Coronary artery (tissue), 2 donors: ENCODE measurements around the gene VWA8.
A peak's percentile ranks its signal among the peaks of the same experiment; 100 is the strongest.

Experiments used
- DNase-seq: peaks from one replicate; pipeline ENCODE4 v3.0.0-alpha.2; 2017; ENCODE audit warnings: low spot score
- H3K27ac ChIP-seq, 2 donors: fragments of 200-600 bp; sonication (generic); one replicate each; pipeline ENCODE4 v1.5.1; 2016 to 2019
- H3K4me3 ChIP-seq: fragments of 200-600 bp; sonication (generic); 2 replicates; pipeline ENCODE4 v1.5.1; 2016; ENCODE audit warnings: mild to moderate bottlenecking, moderate library complexity
- TF ChIP-seq, protein P1 (sequence below): fragments of 200-600 bp; sonication (generic); IDR thresholded peaks from one replicate; pipeline ENCODE4 v1.5.1; 2019; ENCODE audit warnings: antibody characterized with exemption

Gene VWA8

DNA sequence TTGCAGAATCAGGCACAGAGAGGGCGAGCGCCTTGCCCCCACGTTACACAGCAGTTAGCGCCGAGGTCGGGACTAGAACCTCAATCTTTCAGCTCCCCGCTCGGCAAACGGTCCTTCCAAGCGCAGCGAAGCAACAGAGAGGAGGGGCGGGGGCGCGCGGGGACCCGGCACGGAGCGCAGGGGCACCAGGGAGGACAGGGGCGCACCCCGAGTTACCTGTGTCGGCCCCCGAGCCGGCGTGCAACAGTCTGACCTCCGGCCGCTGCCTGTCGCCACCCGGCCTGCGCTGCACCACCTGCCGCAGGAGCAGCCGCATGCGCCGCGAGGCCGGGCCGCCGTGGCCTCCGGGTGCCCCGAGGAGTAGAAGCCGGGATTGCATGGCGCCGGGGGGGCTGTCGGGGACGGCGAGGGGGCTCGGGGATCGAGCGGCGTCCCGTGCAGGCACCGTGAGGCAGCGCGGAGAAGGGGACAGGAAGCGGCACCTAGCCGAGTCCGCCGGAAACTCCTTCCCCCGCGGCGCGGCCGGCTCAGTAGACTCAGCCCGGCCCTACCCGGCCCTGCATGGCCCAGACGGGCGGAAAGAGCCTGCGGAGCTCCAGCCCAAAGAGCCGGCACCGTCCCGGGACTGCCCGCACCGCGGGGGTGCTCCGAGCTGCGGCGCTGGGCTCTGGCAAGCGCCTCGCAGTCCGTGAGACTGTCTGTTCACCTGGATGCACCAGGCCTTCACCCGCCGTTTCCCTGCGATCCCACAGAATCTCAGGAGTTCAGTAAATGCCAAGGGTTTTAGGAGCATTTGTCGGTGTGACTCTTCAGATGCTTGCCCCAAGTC, at the start of gene VWA8:
TSS of gene VWA8 (minus strand) at position 473 of the 829 bp plus-strand sequence. CDS start at position 379, 94 bp downstream.
- peak within 1 kb of the TSS; percentile 61 to 92 for H3K27ac ChIP-seq

DNA sequence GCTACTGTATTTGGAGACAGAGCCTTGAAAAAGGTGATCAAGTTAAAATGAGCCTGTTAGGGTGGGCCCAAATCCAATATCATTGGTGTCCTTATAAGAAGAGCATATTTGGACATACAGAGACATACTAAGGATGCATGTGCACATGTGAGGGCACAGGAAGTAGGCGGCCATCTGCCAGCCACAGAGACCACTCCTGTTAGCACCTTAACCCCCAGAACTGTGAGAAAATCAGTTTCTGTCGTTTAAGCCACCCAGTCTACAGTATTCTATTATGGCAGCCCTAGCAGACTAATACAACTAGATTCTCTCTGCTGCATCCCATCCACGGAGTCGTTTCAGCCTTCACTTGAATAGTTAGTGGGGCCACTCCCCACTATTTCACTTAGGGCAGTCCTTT, 48.1 kb upstream of the VWA8 start:
- TF ChIP-seq, protein P1, sequence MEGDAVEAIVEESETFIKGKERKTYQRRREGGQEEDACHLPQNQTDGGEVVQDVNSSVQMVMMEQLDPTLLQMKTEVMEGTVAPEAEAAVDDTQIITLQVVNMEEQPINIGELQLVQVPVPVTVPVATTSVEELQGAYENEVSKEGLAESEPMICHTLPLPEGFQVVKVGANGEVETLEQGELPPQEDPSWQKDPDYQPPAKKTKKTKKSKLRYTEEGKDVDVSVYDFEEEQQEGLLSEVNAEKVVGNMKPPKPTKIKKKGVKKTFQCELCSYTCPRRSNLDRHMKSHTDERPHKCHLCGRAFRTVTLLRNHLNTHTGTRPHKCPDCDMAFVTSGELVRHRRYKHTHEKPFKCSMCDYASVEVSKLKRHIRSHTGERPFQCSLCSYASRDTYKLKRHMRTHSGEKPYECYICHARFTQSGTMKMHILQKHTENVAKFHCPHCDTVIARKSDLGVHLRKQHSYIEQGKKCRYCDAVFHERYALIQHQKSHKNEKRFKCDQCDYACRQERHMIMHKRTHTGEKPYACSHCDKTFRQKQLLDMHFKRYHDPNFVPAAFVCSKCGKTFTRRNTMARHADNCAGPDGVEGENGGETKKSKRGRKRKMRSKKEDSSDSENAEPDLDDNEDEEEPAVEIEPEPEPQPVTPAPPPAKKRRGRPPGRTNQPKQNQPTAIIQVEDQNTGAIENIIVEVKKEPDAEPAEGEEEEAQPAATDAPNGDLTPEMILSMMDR: no peak
- no peak overlapping the region for H3K4me3 ChIP-seq
- DNase-seq: no peak

More for the DNA sequence above, at the start of gene VWA8:
- DNase-seq: peak; percentile 83
- TF ChIP-seq, protein P1: no peak
- peak within 1 kb of the TSS; percentile 98 for H3K4me3 ChIP-seq

DNA sequence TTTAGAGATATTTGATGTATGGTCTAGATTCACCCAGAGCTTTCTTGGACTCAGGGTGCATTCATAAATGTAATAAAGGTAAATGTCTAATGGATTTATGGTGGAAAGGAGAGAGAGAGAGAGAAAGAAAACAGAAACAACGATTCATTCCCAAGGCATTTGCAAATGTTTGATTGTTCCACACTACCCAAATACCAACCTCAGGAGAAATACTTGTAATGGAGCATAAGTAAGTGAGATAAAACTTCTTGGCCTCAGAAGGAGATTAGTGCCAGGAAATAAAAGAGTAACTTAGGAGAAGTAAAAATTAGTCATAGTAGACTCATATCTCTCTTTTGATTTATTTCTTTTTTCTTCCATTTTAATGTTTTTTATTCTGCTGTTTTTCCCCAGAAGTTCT, 46.9 kb upstream of the VWA8 start:
- H3K4me3 ChIP-seq: no peak overlapping the region
- no peak overlapping the region for H3K27ac ChIP-seq
- DNase-seq: no peak
- TF ChIP-seq, protein P1: no peak

More for the DNA sequence above, 48.1 kb upstream of the VWA8 start:
- H3K27ac ChIP-seq: no peak overlapping the region

DNA sequence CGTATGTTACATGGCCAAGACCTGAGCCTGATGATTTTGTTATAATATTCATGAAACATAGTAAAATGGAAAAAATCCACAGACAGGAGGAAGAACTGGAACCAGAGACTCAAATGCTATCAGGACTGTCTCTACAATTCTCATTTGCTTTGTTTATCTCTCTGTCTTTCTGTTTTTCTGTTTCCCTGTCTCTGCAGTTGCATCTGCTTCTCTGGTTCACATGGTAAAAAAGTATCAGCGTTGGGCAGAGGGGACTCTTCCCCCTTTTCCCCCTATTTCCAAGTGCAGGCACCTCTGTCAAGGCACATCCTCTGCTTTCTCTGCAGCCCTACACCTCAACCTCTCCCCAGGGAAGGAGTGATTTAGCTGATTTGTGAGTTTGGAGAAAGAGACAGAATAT, 41.2 kb upstream of the VWA8 start:
- Histone ChIP-seq H3K27ac (no peak overlapping the region), H3K4me3 (no peak overlapping the region)
- DNase-seq: no peak
- TF ChIP-seq, protein P1: no peak

DNA sequence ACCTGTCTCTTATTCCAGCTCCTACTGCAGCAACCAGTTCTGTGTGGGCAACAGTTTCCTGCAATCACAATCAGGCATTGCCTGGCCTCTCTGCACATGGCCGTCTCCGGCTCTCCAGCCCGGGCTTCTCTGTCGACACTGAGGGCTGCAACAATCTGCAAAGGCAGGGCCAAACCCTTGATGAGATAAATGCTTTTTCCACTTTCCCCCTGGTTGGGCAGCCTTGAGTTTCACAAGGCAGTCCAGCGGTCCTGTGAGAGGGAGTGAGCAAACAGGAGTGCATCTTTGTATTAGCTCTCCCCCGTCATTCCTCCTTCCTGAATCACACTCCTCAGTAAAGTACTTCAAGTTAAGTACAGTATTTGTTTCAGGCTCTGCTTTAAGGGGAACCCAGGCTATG, 40.7 kb upstream of the VWA8 start:
- Histone ChIP-seq H3K27ac (no peak overlapping the region), H3K4me3 (no peak overlapping the region)
- no peak for DNase-seq
- TF ChIP-seq, protein P1: no peak

DNA sequence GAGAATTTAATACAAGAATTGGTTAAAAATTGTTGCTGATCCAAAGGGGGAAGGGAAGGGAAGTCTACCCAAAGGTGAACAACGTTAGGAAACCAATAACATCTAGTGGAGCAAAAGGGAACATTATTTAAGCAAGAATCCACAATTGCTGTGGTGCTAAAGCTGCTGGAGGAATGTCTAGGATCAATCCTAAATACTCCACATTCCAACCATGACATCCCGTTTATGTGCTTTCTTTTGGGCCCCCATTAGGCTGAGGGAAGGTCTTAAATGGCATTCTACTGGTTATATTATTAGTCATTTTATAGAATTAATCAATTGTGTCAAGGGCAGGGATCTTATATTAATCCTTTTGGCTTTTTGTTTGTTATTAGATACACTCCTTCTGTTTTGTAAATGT, 39.9 kb upstream of the VWA8 start:
- TF ChIP-seq, protein P1: no peak
- DNase-seq: no peak
- Histone ChIP-seq H3K27ac (no peak overlapping the region), H3K4me3 (no peak overlapping the region)

DNA sequence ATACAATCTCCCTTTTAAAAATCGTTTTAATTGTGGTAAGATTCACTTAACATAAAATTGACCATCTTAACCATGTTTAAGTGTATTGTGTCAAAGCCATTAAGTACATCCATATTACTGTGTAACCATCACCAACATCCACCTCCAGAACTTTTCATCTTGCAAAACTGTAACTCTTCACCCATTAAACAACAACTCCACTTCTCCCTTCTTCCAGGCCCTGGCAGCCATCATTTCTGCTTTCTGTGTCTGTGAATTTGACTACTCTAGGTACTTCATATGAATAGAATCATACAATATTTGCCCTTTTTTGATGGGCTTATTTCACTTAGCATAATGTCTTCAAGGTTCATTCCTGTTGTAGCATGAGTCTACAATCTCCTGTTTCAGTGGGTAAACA, 36.5 kb upstream of the VWA8 start:
- Histone ChIP-seq H3K27ac (no peak overlapping the region), H3K4me3 (no peak overlapping the region)
- TF ChIP-seq, protein P1: no peak
- DNase-seq: no peak
